Neuron (in vitro differentiated cells): ENCODE results near the gene DEFB131A.
"Not testable (repeated sequence)": the region's sequence is repeated elsewhere in the genome, so short reads cannot be mapped to it uniquely, and the experiment has no call there.

Experiments used
- H2AFZ ChIP-seq: one replicate; pipeline ENCODE4 v1.6.1; 2013; ENCODE audit warnings: low read depth, mild to moderate bottlenecking, inconsistent platforms, low read length, moderate library complexity
- H3K27me3 ChIP-seq: one replicate; pipeline ENCODE4 v1.6.1; 2013; ENCODE audit warnings: low read length; ENCODE audit not compliant: insufficient read depth
- H3K36me3 ChIP-seq: one replicate; pipeline ENCODE4 v1.6.1; 2013; ENCODE audit warnings: low read length; ENCODE audit not compliant: insufficient read depth
- H3K4me1 ChIP-seq: one replicate; pipeline ENCODE4 v1.6.1; 2013; ENCODE audit warnings: low read length; ENCODE audit not compliant: insufficient read depth
- H3K4me3 ChIP-seq: 2 replicates; pipeline ENCODE4 v1.5.1; 2013; ENCODE audit warnings: mild to moderate bottlenecking, low read length, moderate library complexity
- H3K9me3 ChIP-seq: one replicate; pipeline ENCODE4 v1.6.1; 2013; ENCODE audit warnings: low read length

DEFB131A gene

GRCh38 chr4:9499974-9500487 is 55.8 kb downstream of the DEFB131A start:
- not testable (repeated sequence) for H3K4me1 ChIP-seq, H3K36me3 ChIP-seq, H2AFZ ChIP-seq, H3K4me3 ChIP-seq, H3K9me3 ChIP-seq
- peaks cover 14% of the 10 kb centered on the region for H3K27me3 ChIP-seq
